GM10847 (cell line): ENCODE results near the gene ADAMTS4.

Experiments used
- POLR2A ChIP-seq: IDR thresholded peaks from 2 replicates; pipeline ENCODE4 v1.6.1; 2011; ENCODE audit not compliant: insufficient read length; ENCODE audit errors: extremely low read depth

The ADAMTS4 gene

DNA sequence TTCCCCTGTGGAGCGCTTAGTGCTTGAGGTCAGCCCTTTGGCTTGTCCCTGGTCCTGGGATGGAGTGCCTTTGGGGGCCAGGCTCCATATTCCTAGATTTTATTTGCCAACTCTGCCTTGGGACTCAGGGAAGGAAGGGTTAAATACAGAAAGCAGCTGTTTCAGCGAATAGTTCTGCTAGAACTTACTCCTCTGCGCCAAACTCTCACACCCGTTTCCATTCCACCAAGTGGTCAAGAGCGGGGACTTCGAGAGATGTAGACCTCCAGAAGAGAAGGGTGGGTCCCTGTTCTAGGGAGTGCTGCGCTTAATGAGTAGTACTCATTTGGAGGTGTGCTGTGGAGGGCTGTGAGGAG, 26.3 kb upstream of the ADAMTS4 start:
- TF ChIP-seq POLR2A: no peak

DNA sequence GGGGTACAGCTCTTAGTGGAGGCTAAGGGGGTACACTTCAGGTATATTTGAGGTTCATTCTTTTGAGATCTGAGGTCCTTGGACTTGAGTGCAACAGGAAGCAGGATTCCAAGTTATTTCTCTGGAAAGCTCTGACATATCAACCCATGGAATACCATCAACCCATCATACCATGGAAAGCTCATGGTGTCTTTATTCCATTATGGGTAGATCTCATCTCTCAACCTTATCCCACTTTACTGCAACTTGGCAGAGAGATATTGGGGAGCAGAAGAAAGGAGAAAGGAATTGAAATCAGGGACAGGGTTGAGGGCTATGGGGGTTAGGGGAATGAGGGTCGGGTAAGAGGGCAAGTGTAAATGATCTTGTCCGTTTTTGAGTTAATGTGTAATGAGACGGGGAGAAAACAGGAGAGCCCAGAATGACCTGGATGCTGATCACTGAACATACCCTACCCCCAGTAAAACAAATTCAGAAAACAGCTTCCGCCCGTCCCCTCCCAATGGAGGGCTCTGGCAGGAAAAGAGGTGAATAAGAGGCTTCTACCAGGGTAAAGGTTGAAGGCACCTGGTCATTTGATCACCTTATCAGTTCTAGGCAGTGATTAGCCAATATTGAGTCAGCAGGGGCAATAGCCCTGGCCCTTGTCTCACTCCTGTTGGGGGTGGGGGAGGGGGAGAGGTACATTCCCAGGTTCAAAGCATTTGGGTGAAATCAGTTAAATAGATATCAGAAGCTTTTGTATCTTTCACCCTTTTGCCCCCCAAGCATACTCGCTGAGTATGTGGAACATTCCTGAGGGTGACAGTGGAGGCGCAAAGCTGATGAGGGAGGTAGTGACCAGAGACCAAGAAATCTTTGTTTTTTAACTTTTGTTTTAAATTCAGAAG, 25.2 kb upstream of the ADAMTS4 start:
- no peak for TF ChIP-seq POLR2A

DNA sequence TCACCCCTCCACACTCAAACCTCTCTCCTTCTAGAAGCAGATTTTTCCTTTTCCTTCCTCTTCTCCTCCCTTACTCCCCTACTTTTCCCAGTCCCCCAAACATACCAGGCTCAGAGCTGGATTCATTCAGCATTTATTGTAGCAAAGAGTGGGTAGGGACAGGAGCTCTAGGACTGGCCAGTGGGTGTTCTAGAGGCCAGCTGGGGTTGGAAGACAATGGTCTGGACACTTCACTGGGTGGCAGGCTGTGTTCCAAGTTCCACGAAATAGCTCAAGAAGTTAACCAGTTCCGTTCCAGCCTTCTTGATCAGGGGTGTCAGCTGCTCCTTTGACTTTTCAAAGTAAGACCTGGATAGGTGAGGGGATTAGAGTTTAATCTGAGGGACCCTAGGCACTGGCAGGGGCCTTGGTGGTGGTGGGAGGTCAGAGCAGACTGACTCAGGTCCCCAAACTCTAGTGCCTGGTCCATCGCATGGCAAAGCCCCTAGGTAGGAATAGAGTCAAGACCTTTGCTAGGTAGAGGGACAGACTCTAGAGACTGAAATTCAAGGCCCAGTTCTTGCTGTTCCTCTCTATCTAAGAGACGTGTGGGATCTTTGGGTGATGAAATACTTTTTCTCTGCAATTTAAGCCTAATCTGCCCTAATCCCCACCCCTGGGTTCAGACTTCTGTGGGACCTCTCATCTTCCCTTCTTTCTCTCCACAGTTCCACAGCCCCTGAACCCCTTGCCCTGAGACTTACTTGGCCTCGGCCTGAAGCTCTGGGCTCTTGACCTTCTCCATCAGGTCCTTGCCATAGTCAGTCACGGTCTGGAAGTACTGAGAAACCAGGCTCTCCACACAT, 23.5 kb upstream of the ADAMTS4 start:
- no peak for TF ChIP-seq POLR2A

DNA sequence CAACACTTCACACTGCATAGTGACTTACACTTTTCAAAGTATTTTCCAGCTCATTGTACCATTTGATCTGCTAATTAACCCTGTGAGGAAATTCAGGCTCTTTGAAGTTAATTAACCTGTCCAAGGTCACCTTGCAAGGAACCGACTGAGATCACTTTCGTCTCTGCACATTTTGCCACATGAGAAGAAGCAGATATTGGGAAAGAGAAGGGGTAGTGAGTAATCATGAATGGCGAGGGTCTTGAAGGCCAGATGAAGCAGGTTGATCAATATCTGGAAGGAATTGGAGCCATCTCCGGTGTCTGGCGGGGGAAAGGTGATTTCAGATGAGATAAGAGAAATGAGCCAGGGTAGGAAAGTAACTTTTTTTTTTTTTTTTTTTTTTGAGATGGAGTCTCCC, 21.1 kb upstream of the ADAMTS4 start:
- no peak for TF ChIP-seq POLR2A

DNA sequence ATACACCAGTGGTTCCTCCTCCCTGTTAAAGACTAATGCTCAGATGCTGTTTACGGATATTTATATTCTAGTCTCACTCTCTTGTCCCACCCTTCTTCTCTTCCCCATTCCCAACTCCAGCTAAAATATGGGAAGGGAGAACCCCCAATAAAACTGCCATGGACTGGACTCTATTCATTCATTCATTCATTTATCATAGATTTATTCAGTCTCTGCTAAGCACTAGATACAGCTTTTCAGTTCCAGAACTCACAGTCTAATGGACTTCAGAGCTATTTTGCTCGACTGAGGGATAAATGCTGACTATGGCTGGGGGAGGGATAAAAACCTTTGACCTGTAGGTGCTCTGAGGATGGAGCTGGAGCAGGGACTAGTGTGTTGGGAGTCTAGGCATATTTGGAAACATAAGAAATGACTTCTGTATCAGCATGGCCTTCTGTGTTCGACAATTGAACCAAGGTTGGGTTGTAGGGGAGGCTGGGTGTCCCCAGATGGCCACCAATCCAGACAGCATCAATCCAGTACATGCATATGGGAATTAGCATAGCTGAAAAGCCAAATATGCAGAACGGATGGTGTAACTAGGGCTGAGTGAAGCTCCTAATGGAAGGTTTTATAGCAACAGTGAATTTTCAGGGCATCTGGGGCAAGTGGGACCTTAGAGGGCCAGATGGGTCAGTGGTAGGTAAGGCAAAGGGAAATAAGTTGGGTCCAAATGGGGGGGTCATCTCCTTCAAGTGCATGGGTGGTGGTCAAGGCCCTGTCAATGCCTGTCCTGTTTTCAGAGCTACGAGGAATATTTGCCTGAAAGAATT, 20.4 kb upstream of the ADAMTS4 start:
- no peak for TF ChIP-seq POLR2A

DNA sequence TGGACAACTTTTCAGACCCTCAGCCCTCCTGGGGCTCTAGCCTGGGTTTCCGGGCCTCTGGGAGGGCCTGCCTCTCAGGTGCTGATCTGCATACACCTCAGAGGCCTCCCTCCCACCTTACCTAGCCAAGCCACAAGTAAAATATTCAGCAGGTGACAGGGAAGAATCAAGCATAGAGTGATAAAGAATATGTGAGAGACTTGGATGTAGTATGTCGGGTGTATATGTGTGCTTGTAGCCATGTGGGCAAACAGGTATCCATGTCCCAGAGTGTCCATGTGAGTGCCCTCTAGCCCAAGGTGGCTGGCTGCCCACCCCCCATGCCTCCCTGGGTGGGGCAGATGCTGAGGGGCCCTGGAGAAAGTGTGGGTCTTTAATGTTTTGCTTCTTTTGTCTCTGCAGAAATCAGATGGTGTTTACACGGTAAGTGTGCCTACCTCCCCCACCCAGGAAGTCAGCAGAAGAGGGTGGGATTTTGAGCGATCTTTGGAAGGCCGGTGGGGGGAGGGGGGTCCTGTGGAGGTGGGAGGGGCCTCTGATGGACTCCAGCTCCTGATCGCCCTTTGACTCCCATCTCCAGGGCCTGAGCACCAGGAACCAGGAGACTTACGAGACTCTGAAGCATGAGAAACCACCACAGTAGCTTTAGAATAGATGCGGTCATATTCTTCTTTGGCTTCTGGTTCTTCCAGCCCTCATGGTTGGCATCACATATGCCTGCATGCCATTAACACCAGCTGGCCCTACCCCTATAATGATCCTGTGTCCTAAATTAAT, 19.6 kb upstream of the ADAMTS4 start:
- no peak for TF ChIP-seq POLR2A

DNA sequence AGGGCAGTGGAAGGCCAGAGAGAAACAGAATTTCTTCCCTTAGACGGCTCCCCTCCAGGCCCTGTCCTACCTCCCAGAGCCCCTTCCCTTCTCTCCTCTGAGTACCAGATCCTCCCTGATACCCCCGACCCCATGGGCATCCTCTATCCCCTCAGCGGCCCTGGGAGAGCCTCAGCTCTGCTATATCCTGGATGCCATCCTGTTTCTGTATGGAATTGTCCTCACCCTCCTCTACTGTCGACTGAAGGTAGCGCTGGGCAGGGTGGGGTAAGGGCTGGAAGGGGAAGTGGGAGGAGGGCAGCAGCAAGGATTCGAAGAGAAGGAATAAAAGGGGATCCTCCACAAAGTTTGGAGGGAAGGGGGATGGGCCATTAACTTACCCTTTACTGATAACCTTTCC, 19.0 kb upstream of the ADAMTS4 start:
- no peak for TF ChIP-seq POLR2A

DNA sequence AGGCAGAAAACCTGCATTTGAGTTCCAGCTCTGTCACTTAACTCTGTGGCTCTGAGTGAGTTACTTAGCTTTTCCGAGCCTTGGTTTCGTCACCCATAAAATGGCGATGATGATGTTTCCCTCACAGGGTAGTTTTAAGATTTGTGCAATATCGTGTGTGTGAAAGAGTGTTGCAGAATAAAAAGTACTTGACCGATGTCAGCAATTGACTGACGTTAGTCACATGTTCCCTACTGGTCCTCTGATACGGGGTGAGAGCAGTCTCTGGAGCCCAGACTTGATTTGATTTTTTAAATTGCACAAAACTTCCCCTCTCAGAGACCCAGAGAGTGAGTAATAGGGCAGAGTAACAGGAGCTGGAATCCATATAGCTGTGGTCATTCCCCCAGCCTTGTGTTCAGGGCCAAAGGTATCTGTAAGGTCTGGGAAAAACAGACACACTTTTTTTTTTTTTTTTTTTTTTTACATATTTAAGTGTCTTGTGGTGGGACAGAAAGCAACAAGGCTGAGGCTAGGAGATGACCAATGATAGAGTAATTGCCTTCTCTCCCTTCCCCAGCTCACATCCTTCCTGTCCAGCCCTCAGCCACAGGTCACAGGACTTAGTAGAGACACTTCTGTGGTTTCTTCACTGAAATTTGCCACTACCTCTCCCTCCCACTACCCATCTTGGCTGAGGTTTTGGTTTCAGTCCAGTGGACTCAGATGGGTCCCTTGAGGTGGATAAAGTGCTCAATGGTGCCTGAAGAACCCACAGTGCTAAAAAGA, 18.3 kb upstream of the ADAMTS4 start:
- no peak for TF ChIP-seq POLR2A

DNA sequence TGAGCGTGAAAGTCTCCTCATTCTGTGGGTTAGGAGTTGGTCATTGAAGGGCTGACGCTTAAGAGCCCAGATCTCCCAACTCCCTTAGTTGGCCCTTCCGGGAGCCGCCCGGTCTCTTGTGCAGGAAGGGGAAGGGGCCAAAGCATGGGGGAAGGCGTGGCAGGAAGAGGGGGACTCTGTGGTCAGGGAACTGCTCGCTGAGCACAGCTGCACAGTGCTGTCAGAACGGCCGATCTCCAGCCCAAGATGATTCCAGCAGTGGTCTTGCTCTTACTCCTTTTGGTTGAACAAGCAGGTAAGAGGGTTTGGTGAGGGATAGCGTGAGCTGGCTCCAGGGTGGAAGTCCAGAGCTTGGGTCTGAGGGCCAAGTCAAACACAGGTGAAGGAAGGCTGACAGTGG, 16.2 kb upstream of the ADAMTS4 start, which contains the start of gene FCER1G:
Gene FCER1G (plus strand): TSS at position 220 of the 400 bp plus-strand sequence. CDS start 27 bp downstream, at position 247.
- no peak for TF ChIP-seq POLR2A

DNA sequence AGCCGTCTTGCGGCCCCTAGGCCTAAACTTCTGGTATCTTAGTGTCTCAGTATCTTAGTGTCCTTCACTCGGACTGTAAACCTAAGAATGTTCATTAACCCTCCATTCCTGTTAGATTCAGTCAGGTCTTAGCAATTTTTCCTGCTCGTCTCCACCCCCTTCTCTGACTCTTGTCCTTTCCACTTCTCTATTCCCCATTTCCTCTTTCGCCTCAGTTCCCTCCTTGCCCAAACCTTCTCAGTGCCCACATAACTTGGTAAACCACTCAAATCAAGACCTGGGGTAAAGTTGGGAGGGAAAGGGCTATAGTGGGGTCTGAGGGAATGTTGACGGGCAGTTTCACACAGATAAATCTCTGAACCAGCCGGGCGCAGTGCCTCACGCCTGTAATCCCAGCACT, 15.5 kb upstream of the ADAMTS4 start:
- TF ChIP-seq POLR2A: no peak

DNA sequence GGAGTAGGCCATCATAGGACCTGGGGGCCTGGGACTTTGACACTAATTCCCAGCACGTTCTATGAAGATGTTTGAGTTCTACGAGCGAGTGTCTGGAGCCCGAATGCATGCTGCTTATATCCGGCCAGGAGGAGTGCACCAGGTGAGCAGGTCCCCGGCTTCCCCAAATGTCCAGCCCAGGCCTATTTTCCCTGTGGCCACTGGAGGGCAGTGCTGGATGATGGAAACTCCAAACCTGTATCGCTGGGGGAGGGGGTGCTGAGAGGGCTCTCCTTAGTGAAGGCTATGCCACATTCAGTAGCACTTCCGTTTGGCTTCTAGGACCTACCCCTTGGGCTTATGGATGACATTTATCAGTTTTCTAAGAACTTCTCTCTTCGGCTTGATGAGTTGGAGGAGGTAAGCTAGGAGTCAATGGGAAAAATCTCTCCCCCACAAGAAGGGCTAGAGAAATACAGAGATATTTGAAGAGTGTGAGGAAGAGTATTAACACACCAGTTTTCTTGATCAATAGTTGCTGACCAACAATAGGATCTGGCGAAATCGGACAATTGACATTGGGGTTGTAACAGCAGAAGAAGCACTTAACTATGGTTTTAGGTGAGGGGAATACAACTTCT, 11.0 kb upstream of the ADAMTS4 start:
- TF ChIP-seq POLR2A: no peak

DNA sequence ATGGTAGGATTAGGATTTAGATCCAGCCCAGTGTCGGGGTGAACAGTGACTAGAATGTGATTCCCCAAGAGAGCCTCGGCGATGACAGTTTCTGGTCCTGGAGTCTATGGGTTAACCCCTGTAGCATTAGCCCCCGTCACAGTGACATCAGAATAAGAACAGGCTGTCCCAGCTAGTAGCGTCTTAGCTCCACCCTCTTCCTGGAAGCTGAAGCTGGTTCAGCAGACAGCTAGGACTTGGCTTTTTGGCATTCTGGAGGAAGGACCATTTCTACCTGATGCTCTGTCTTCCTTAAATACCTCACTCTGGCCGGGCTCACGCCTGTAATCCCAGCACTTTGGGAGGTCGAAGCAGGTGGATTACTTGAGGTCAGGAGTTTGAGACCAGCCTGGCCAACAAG, 8.3 kb upstream of the ADAMTS4 start:
- TF ChIP-seq POLR2A: no peak

DNA sequence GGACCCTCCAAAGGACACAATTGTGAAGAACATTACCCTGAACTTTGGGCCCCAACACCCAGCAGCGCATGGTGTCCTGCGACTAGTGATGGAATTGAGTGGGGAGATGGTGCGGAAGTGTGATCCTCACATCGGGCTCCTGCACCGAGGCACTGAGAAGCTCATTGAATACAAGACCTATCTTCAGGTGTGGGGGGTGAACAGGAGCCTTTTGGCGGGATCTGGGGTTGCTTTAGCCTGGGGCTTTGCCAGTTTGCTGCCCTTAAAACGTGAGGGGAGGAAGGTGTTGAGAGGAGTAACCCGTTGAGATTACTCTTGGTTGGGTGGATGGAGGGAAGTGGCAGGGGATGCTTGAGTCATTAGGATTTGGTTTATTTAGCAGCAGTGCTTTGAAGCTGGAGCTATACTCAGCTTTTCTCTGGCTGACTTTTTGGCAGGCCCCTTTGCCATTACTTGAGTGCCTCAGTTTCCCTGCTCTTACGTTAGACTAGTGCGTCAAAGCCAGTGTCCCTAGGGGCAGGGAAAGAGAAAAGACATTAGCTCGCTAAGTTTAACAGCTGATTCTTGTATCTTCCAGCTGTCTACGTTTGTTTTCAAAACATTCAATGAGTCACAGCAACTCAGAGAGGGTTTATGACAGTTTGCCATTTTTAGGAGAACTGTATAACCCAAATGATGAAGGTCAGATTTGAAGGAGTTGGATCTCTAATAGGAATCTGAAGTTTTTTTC, 7.7 kb upstream of the ADAMTS4 start:
- no peak for TF ChIP-seq POLR2A
